GM19238 (cell line): ENCODE results near the gene SUN2.

ENCODE experiments used
- DNase-seq: peaks from one replicate; pipeline ENCODE4 v3.0.0; 2011; ENCODE audit warnings: low spot score; ENCODE audit not compliant: insufficient read length

The SUN2 gene

GRCh38 chr22:38781033-38781432 is 25.2 kb upstream of the SUN2 start:
- DNase-seq: no peak

- DNase-seq: no peak
Observed at GRCh38 chr22:38777087-38777671, 21.4 kb upstream of the SUN2 start.

GRCh38 chr22:38776086-38776485 is 20.3 kb upstream of the SUN2 start:
- no peak for DNase-seq

GRCh38 chr22:38775656-38776055 is 19.9 kb upstream of the SUN2 start:
- no peak for DNase-seq

- DNase-seq: no peak
Observed at GRCh38 chr22:38774496-38775166, 18.8 kb upstream of the SUN2 start.

GRCh38 chr22:38773363-38773946 is 17.7 kb upstream of the SUN2 start:
- DNase-seq: no peak

GRCh38 chr22:38772623-38772873 is 16.8 kb upstream of the SUN2 start:
- no peak for DNase-seq

- no peak for DNase-seq
Observed at GRCh38 chr22:38770257-38770949, 14.6 kb upstream of the SUN2 start.

GRCh38 chr22:38768036-38768435 is 12.2 kb upstream of the SUN2 start:
- no peak for DNase-seq

- DNase-seq: no peak
Observed at GRCh38 chr22:38767313-38767712, 11.5 kb upstream of the SUN2 start.

GRCh38 chr22:38766076-38766777 is 10.4 kb upstream of the SUN2 start:
- no peak for DNase-seq

GRCh38 chr22:38762551-38762983 is 6.8 kb upstream of the SUN2 start:
- no peak for DNase-seq

GRCh38 chr22:38761202-38762162 is 5.7 kb upstream of the SUN2 start:
- no peak for DNase-seq

GRCh38 chr22:38760477-38761201 is 4.8 kb upstream of the SUN2 start:
- no peak for DNase-seq

GRCh38 chr22:38759005-38759404 is 3.2 kb upstream of the SUN2 start:
- no peak for DNase-seq

- no peak for DNase-seq
Observed at GRCh38 chr22:38758276-38758945, 2.6 kb upstream of the SUN2 start.

GRCh38 chr22:38757464-38757757 is 1.6 kb upstream of the SUN2 start:
- DNase-seq: no peak

GRCh38 chr22:38756711-38757463 is 1.1 kb upstream of the SUN2 start:
- DNase-seq: no peak
